B cell (primary cell): ENCODE measurements around the gene HOXA11.

Experiments
- EZH2 ChIP-seq: IDR thresholded peaks from 2 replicates; pipeline ENCODE4 v1.6.1; 2012; ENCODE audit warnings: borderline replicate concordance, low read depth, mild to moderate bottlenecking, moderate library complexity, low read length; ENCODE audit not compliant: insufficient read depth, poor library complexity, severe bottlenecking
- TF ChIP-seq, protein P1 (sequence below): fragments of 200-600 bp; IDR thresholded peaks from one replicate; pipeline ENCODE4 v1.8.0; 2022; ENCODE audit warnings: antibody characterized with exemption, mild to moderate bottlenecking

DNA sequence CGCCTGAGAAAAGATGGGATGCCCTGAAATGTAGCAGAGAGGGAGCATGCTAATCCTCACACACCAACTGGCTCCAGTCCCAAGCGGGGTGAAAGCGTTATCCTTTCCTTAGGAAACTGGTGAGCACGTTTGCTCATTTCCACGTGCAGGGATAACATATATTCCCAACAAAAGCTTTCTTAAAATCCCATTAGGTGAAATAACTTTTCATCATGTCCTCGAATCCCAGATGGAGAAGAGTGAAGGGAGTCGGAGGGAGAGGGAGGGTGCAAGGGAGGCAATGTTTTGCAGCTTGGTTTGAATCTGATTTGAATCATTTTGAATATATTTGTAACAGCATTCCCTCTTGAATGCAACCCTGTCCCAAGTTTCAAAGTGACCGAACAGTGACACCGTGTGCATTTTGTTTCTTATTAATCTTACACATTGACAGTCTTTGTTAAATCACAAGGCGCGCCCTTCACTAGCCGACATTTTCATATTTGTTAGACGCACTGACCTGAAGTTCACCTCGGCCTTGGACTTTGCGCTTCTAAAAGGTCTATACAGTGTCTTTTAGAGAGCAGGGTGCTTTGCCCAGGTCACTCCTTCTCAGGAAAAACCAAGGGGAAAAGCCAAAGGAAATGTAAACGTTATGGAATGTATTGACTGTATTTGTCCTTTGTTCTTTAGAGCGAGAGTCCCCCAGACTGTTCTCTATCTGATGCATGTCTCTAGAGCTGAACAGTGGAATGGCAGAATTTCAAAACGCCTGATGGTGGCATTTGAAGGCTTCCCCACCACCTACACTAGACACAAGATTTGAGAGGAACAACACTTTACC is 51.4 kb downstream of the HOXA11 start:
- TF ChIP-seq, protein P1, sequence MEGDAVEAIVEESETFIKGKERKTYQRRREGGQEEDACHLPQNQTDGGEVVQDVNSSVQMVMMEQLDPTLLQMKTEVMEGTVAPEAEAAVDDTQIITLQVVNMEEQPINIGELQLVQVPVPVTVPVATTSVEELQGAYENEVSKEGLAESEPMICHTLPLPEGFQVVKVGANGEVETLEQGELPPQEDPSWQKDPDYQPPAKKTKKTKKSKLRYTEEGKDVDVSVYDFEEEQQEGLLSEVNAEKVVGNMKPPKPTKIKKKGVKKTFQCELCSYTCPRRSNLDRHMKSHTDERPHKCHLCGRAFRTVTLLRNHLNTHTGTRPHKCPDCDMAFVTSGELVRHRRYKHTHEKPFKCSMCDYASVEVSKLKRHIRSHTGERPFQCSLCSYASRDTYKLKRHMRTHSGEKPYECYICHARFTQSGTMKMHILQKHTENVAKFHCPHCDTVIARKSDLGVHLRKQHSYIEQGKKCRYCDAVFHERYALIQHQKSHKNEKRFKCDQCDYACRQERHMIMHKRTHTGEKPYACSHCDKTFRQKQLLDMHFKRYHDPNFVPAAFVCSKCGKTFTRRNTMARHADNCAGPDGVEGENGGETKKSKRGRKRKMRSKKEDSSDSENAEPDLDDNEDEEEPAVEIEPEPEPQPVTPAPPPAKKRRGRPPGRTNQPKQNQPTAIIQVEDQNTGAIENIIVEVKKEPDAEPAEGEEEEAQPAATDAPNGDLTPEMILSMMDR, result no peak
- no peak for TF ChIP-seq EZH2
